Neural crest cell (in vitro differentiated cells): Measurements from ENCODE around the gene GRIK2. TPM values are rescaled to one million over a fixed set of nuclear protein-coding genes. Genes with fewer than 3 reads are reported as not detected.

ENCODE experiments used
- DNase-seq: peaks from one replicate; pipeline ENCODE4 v3.0.0; 2021; ENCODE audit warnings: low read depth, mixed read lengths, low spot score
- H3K27ac Mint-ChIP-seq: one replicate; pipeline ENCODE4 v1.8.0; 2021; ENCODE audit warnings: mild to moderate bottlenecking, mixed read lengths; ENCODE audit not compliant: unreplicated experiment
- H3K27me3 Mint-ChIP-seq: 2 replicates; pipeline ENCODE4 v1.8.0; 2021; ENCODE audit warnings: low read depth, mild to moderate bottlenecking, mixed read lengths
- H3K36me3 Mint-ChIP-seq: 2 replicates; pipeline ENCODE4 v1.8.0; 2021; ENCODE audit warnings: low read depth, mild to moderate bottlenecking, mixed read lengths
- H3K4me1 Mint-ChIP-seq: 2 replicates; pipeline ENCODE4 v1.8.0; 2021; ENCODE audit warnings: mixed read lengths
- H3K4me3 Mint-ChIP-seq: one replicate; pipeline ENCODE4 v1.8.0; 2021; ENCODE audit warnings: mild to moderate bottlenecking, mixed read lengths
- H3K9me3 Mint-ChIP-seq: 2 replicates; pipeline ENCODE4 v1.8.0; 2021; ENCODE audit warnings: mixed read lengths
- CTCF ChIP-seq: fragments of 200-600 bp; sonication (generic); conservative IDR thresholded peaks from 2 replicates; pipeline ENCODE4 v1.5.0; 2021; ENCODE audit warnings: antibody characterized with exemption, mild to moderate bottlenecking
- total RNA-seq: library from RNA; stranded (reverse); gene quantifications from 2 replicates; pipeline ENCODE4 v1.2.1, GENCODE V29; 2021

The GRIK2 gene
- total RNA-seq, 1 donor from 2014 or later = 10.5 TPM

- H3K4me1 Mint-ChIP-seq = no peaks in the 10 kb centered on the region
- no peak for TF ChIP-seq CTCF
- H3K4me3 Mint-ChIP-seq = no peak overlapping the region
- no peak overlapping the region for H3K27ac Mint-ChIP-seq
- no peaks in the 10 kb centered on the region for H3K9me3 Mint-ChIP-seq
- no peak for DNase-seq
- no peaks in the 10 kb centered on the region for H3K36me3 Mint-ChIP-seq
- no peaks in the 10 kb centered on the region for H3K27me3 Mint-ChIP-seq
These were observed 543.0 kb downstream of the GRIK2 start for GRCh38 chr6:101936516-101936915.

GRCh38 chr6:101937108-101937507 is 543.6 kb downstream of the GRIK2 start:
- Mint-ChIP-seq H3K36me3 (no peaks in the 10 kb centered on the region), H3K27ac (no peak overlapping the region), H3K4me1 (no peaks in the 10 kb centered on the region), H3K27me3 (no peaks in the 10 kb centered on the region), H3K9me3 (peaks cover 2% of the 10 kb centered on the region), H3K4me3 (no peak overlapping the region)
- no peak for DNase-seq
- no peak for TF ChIP-seq CTCF

- peaks cover 6% of the 10 kb centered on the region for H3K36me3 Mint-ChIP-seq
- TF ChIP-seq CTCF = no peak
These were observed 546.9 kb downstream of the GRIK2 start for GRCh38 chr6:101940391-101940790.

GRCh38 chr6:101956961-101957360 is 563.5 kb downstream of the GRIK2 start:
- no peak overlapping the region for H3K4me3 Mint-ChIP-seq
- TF ChIP-seq CTCF = no peak
- no peaks in the 10 kb centered on the region for H3K4me1 Mint-ChIP-seq
- no peaks in the 10 kb centered on the region for H3K36me3 Mint-ChIP-seq
- no peaks in the 10 kb centered on the region for H3K27me3 Mint-ChIP-seq
- DNase-seq = no peak
- no peak overlapping the region for H3K27ac Mint-ChIP-seq
- H3K9me3 Mint-ChIP-seq = peaks cover 2% of the 10 kb centered on the region

More at GRCh38 chr6:101940391-101940790, 546.9 kb downstream of the GRIK2 start:
- Mint-ChIP-seq H3K4me1 (no peaks in the 10 kb centered on the region), H3K27me3 (no peaks in the 10 kb centered on the region), H3K4me3 (no peak overlapping the region), H3K9me3 (peaks cover 10% of the 10 kb centered on the region), H3K27ac (no peak overlapping the region)
- no peak for DNase-seq

GRCh38 chr6:101961357-101961756 is 567.8 kb downstream of the GRIK2 start:
- no peaks in the 10 kb centered on the region for H3K27me3 Mint-ChIP-seq
- no peak for DNase-seq
- no peak overlapping the region for H3K4me3 Mint-ChIP-seq
- H3K27ac Mint-ChIP-seq = no peak overlapping the region
- no peaks in the 10 kb centered on the region for H3K4me1 Mint-ChIP-seq
- H3K36me3 Mint-ChIP-seq = no peaks in the 10 kb centered on the region
- TF ChIP-seq CTCF = no peak
- peaks cover 2% of the 10 kb centered on the region for H3K9me3 Mint-ChIP-seq

- no peak for TF ChIP-seq CTCF
- no peak overlapping the region for H3K4me3 Mint-ChIP-seq
- H3K36me3 Mint-ChIP-seq = no peaks in the 10 kb centered on the region
- DNase-seq = no peak
- no peaks in the 10 kb centered on the region for H3K27me3 Mint-ChIP-seq
- no peak overlapping the region for H3K27ac Mint-ChIP-seq
- H3K4me1 Mint-ChIP-seq = no peaks in the 10 kb centered on the region
- H3K9me3 Mint-ChIP-seq = no peaks in the 10 kb centered on the region
These were observed 587.4 kb downstream of the GRIK2 start for GRCh38 chr6:101980924-101981323.
